Body of pancreas (tissue), 4 donors: ENCODE data around the gene KRTAP10-8.

Experiments used
- POLR2A ChIP-seq, 3 donors: fragments of 450-650 bp; IDR thresholded peaks; one replicate each; pipeline ENCODE4 v1.6.1; 2016; ENCODE audit warnings: antibody characterized with exemption in 3 of 3, mild to moderate bottlenecking in 2 of 3
- TF ChIP-seq, protein P1 (sequence below), 7 experiments: fragments of 450-650 bp in 4 of 7; fragments of 200-600 bp in 3 of 7; sonication (generic) in 3 of 7; IDR thresholded peaks; one replicate each; pipeline ENCODE4 v1.5.1; 2016 to 2019; ENCODE audit warnings: antibody characterized with exemption in 7 of 7

DNA sequence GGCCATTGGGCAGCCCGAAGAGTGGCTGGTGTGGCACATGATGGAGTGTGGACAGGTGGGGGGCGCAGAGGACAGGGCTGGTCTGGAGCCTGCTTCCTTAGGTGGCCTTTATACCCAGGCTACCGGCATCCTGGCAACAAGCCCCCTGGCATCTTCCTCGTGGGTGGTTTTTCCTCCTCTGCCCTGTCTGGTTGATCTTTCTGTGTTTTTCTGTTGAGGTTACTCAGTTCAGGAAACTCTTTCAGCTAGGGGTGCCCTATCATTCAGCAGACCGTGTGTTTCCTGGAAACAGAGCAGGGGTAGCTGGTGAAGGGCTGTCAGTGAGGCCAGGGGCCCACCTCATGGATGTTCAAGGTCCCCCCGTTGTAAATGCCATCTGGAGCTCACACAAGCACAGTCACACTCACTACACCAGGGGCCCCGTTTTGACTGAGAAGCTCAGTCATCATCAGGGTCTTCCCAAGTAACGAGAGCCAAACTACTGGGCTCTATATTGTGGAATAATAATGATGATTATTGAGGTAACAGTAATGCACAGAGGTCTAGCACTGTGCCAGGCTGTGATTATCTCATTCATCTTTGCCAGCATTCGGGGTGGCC is 42.8 kb downstream of the KRTAP10-8 start, which contains the start of gene KRTAP12-4:
- TF ChIP-seq, protein P1, sequence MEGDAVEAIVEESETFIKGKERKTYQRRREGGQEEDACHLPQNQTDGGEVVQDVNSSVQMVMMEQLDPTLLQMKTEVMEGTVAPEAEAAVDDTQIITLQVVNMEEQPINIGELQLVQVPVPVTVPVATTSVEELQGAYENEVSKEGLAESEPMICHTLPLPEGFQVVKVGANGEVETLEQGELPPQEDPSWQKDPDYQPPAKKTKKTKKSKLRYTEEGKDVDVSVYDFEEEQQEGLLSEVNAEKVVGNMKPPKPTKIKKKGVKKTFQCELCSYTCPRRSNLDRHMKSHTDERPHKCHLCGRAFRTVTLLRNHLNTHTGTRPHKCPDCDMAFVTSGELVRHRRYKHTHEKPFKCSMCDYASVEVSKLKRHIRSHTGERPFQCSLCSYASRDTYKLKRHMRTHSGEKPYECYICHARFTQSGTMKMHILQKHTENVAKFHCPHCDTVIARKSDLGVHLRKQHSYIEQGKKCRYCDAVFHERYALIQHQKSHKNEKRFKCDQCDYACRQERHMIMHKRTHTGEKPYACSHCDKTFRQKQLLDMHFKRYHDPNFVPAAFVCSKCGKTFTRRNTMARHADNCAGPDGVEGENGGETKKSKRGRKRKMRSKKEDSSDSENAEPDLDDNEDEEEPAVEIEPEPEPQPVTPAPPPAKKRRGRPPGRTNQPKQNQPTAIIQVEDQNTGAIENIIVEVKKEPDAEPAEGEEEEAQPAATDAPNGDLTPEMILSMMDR (IDR thresholded peaks at IDR 0.05): no peak
- no peak for TF ChIP-seq POLR2A (IDR thresholded peaks at IDR 0.05)
